Femur (tissue), 1 donor: Measurements from ENCODE around the gene MEP1A.

Source experiments
- DNase-seq: peaks from one replicate; pipeline ENCODE4 v3.0.0-alpha.2; 2017

MEP1A gene

GRCh38 chr6:46776070-46776712, 17.0 kb upstream of the MEP1A start:
- DNase-seq = no peak

DNA sequence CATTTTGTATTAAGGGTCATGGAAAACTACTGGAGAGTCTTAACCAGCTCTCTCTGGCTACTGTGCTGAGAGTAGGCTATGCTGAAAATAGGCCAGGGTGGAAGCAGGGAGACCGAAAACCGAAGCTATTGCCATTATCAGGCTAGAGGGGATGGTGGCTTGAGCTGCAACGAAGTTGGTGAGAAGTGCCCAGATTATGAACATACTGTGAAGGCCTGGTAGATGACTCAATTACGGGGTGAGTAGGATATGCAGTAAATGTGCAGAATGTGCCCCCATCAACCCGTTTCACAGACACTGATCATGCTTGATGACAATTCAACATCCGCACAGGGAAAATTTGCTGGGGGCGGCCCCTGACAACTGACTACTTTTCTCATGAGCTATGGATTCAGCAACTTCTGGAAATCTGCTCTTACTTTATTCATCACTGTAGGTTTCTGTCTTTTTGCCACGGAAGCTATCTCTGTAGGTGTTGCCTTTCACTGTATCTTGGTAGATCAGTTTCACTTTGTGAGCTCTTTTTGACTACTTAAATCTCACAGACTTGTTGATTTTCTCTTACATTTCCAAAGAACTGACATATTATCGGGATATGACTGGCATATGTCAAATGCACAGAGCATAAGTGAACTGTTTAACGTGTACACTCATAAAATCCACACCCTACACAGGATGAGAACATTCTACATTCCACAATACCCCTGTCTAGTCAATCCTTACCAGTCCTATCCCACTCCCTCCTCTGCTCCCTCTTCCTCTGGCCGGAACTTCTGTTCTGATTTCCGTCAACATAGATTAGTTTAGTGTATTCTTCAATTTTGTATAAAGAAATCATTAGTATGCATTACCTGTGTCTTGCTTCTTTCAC, 15.5 kb upstream of the MEP1A start:
- DNase-seq = no peak

DNA sequence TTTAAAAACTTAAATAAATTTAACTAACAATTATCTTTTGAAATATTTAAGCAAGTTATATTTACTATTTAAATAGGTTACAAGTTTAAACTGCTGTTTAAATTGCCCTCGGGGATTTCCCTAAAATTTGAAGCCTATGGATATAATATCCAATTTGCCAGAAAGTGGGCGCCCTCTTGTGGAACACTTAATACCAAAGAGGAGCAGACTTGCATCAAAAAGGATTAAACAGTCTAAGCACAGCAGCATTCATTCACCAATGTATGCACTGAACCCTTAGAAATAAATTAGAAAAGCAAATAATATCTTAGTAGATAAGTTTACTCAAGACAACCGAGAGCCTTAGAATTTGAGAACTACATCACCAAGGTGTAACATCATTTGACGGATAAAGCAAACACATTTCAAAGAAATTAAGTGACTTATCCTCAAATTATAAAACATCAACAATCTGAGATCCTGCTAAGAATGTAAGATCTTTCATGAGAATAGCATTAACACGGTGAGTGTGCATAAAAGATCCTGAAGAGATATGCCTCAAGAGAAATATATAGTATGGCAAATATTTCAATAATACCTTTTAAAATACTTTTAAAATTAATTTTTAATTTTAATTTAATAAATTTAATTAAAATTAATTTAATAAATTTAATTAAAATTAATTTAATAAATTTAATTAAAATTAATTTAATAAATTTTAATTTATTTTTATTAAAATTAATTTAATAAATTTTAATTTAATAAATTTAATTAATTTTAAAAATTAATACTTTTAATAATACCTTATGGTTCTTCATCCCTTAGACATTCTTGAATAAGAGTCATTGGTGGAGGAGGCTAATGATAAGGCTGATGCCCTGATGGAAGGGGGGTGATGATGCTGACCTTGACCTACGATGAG, 11.5 kb upstream of the MEP1A start:
- DNase-seq = peak; percentile 49

GRCh38 chr6:46784535-46784934, 8.7 kb upstream of the MEP1A start:
- no peak for DNase-seq

GRCh38 chr6:46787871-46788540, 5.2 kb upstream of the MEP1A start:
- no peak for DNase-seq

DNA sequence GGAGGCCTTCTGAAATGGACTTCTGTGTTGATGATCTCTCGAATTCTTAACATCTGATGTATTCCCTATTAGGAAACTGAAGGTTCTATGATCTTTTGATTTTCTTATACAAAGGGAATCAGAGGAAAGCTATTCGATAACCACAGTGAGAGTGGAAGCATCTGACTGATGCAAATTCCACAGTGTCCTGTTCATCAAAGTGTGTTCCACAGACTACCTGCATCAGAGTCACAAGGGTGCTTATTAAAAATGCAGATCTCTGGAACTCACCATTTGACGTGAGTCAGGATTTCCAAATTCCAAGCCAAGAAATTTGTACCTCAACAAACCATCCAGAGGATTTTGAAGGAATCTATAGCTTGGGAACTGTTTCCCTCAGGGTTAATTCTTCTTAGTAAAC, 4.4 kb upstream of the MEP1A start:
- no peak for DNase-seq

GRCh38 chr6:46789434-46790354, 3.5 kb upstream of the MEP1A start:
- DNase-seq = no peak

GRCh38 chr6:46790355-46790874, 2.8 kb upstream of the MEP1A start:
- no peak for DNase-seq

DNA sequence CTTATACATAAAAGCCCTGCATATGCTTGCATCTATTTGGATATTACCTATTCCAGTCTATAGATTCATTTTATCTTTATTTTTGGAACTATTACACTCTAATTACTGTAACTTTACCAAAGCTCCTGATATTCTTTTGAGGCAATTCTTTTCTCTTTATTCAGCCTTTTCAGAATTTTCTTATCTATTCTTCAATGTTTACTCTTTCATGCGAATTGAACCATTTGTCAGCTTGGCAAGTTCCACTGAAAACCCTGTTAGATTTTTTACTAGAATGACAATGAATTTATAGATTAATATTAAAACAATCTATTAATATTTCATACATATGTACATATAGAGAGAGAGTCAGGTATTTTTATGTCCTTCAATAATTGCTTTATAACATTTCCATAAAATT, 554 bp upstream of the MEP1A start:
- no peak for DNase-seq

GRCh38 chr6:46794068-46794467, 879 bp downstream of the MEP1A start:
- DNase-seq = no peak

DNA sequence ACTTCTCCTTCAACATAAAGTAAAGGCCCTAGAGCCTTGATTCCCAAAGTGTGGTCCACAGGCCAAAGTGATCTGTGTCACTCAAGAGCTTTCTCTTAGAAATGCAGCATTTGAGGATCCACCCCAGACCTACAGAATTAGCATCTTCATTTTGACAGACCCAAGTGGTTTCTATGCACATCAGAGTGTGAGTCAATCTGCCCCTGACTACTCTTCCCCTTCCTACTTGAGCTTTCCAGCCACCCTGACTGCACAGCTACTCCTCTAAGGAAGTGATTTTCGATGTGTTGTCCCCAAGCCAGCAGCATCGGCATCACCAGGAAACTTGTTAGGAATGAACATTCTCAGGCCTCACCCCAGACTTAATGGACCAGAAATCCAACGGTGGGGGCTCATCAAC, 2.6 kb downstream of the MEP1A start:
- DNase-seq = no peak

DNA sequence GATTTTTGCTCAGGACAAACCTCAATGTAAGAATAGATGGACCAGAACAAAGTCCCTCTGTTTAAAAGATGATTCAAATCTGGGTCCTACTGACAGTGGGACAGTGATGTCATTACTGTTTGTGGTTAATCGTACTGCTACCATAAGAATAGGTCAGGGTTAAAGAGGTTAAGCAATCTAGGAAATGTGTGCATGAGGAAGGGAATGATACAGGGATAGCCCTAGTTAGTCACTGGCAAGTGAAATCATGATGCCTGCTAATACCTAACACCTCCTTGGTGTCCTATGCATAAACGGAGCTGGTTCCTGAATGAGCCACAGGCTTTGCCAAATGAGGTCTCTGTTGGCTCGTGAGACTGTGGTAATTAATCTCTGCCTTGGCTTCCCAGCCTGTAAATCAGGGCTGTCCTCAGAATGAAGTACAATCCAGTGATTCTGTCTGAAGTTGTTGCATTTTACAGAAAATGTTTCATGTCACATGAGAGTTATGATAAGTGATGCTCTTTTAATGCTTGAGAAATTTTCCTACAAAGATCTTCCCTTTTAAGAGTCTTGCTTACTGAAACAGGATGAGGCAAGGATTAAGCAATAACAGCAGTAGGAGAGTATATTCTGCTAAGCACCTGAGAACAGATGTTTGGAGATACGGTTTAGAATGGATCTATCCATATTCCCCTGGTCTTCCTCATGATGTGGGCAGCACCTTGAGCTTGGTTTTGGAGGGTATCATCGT, 3.8 kb downstream of the MEP1A start:
- DNase-seq = no peak

DNA sequence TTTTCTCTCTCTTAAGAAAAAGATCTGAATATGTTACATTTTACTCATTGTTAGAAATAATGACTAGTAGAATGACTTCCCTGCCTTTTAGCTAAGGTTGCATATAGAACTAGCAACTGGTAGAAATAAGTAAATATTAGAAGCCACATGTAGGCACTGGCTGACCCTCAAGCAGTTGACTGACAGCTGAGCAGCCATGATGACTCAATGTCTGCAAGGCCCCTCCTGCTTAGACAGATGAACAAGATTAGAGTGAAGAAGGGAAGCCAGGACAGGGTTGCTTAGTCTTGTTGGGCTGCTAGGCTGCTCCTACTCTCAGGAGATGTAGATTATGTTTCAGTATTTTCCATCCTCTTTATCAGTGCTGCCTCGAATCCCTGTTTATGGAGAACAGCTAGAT, 6.5 kb downstream of the MEP1A start:
- DNase-seq = no peak

DNA sequence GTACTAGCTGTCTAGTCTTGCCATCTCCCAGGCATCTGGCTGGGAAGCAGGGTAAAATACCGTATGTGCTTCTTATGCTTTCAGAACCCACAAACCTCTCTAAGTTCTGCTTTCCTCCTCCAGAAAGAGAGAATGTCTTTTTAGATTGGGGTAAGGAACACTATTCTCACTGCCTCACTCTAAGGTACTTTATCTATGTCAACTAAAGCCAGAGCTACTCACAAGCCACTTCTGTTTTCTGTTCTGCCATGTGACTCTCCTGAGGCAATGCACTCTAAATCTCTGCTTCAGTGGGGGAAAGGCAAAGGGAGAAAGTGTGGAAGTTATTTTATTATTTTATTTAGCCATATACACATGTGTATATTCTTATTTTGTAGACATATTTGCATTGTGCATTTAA, 15.6 kb downstream of the MEP1A start:
- no peak for DNase-seq

GRCh38 chr6:46815130-46815529, 21.9 kb downstream of the MEP1A start:
- DNase-seq = no peak

DNA sequence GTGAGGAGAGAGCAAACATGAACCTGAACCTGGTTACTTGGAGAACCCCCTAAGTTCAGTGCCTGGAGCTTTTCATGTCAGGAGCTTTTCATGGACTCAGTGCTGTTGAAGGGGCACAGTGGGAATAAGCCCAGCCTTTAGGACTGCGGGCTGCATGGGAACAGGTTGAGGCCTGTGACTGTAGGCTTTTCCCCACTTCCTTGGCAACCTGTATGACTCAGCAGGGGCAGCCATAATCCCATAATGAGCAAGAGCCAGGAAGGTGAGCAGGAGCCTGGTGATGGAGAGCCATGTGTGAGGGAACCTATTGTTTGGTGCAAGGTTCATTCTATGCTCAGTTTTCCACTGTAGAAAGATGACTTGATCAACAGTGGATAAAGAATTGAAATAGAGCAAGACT, 23.4 kb downstream of the MEP1A start:
- no peak for DNase-seq

GRCh38 chr6:46819561-46819960, 26.4 kb downstream of the MEP1A start:
- DNase-seq = no peak

- DNase-seq = no peak
Measured at GRCh38 chr6:46821458-46821881, 28.3 kb downstream of the MEP1A start.

DNA sequence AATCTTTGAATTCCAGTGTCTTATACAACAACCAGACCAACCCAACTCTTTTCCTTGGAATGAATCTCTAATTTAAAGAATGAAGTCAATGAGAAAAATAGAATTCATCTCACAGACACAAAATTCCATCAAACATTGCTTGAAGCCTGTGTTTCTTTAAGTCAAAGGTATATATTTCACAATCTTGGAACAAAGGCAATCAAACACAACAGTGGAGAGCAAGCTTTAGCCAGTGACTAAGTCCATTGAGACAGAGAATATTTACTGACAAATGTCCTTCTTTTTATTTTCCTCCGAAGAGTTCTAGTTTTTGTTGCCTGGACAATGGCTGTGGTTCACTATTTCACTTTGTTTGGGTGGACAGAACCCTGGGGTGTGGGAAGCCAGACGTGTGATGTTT, 35.8 kb downstream of the MEP1A start:
- no peak for DNase-seq

- DNase-seq = no peak
Measured at GRCh38 chr6:46832816-46833215, 39.6 kb downstream of the MEP1A start.
